Measurements from ENCODE around the gene RNF17.

DNA sequence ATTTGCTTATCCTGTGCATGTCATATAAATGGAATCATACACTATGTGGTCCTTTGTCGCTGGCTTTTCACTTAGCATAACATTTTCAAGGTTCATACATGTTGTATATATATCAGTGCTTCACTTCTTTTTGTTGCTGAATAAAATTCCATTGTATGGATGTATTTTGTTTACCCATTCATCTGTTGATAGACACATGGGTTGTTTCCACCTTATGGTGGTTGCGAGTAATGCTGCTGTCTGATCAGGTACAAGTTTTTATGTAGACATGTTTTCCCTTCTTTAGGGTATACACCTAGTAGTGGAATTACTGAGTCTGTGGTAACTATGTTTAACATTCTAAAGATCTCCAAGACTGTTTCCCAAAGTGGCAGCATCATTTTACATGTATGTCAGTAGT lies 102.5 kb downstream of the RNF17 start:
- TF ChIP-seq POLR2A (IDR thresholded peaks at IDR 0.05) (no peak), CTCF (IDR thresholded peaks at IDR 0.05) (no peak)
